A673 (cell line): ENCODE data around the gene HIGD1C. TPM values are rescaled to one million over a fixed set of nuclear protein-coding genes. Genes with fewer than 3 reads are reported as not detected.
"Not testable (repeated sequence)": the region's sequence is repeated elsewhere in the genome, so short reads cannot be mapped to it uniquely, and the experiment has no call there.

Source experiments
- Bru-seq: library from RNA; stranded (reverse); fragments of 400-500 nt; gene quantifications from one replicate; lab custom pipeline; 2021; lab: Mats Ljungman, UMichigan
- BruChase-seq, 2 experiments: library from RNA; stranded (reverse); fragments of 400-500 nt; gene quantifications; one replicate each; lab custom pipeline; 2021; lab: Mats Ljungman, UMichigan
- BruUV-seq: library from RNA; stranded (reverse); fragments of 400-500 nt; replicated peaks from 2 replicates; lab custom pipeline; 2021; lab: Mats Ljungman, UMichigan
- CTCF ChIA-PET: fragments of 300-600 bp; sonication (Branson Sonifier 250); formaldehyde crosslinking; loops from one replicate; lab custom pipeline; 2022; ENCODE audit warnings: antibody characterized with exemption; lab: Charles Lee
- POLR2A ChIA-PET: fragments of 300-600 bp; sonication (Branson Sonifier 250); formaldehyde crosslinking; loops from one replicate; lab custom pipeline; 2022; ENCODE audit warnings: antibody characterized with exemption; ENCODE audit not compliant: low non-redundant PET; lab: Charles Lee
- DNase-seq: peaks from one replicate; pipeline ENCODE4 v3.0.0-alpha.2; 2015; ENCODE audit warnings: low spot score
- H3K27ac ChIP-seq: fragments of 200-600 bp; sonication (generic); 2 replicates; pipeline ENCODE4 v1.5.1; 2016; ENCODE audit warnings: mixed run types, low read depth, mild to moderate bottlenecking, mixed read lengths, antibody characterized with exemption, low read length; ENCODE audit not compliant: poor library complexity, severe bottlenecking
- H3K27me3 ChIP-seq: fragments of 200-600 bp; sonication (generic); replicated peaks from 2 replicates; pipeline ENCODE4 v1.6.1; 2017; ENCODE audit warnings: mixed run types, low read depth, mild to moderate bottlenecking, mixed read lengths, antibody characterized with exemption, low read length; ENCODE audit not compliant: insufficient read depth, poor library complexity
- H3K36me3 ChIP-seq: fragments of 200-600 bp; sonication (generic); 2 replicates; pipeline ENCODE4 v1.6.1; 2016; ENCODE audit warnings: mixed run types, mild to moderate bottlenecking, mixed read lengths, antibody characterized with exemption, low read length; ENCODE audit not compliant: insufficient read depth, poor library complexity, severe bottlenecking
- H3K4me1 ChIP-seq: fragments of 200-600 bp; sonication (generic); 2 replicates; pipeline ENCODE4 v1.6.1; 2017; ENCODE audit warnings: mixed run types, mild to moderate bottlenecking, mixed read lengths, antibody characterized with exemption, low read length; ENCODE audit not compliant: insufficient read depth, poor library complexity, severe bottlenecking
- H3K4me3 ChIP-seq: fragments of 200-600 bp; sonication (generic); 2 replicates; pipeline ENCODE4 v1.5.1; 2016; ENCODE audit warnings: low read depth, mixed run types, mild to moderate bottlenecking, mixed read lengths, low read length; ENCODE audit not compliant: poor library complexity, severe bottlenecking
- H3K9me3 ChIP-seq: fragments of 200-600 bp; sonication (generic); 2 replicates; pipeline ENCODE4 v1.6.1; 2016; ENCODE audit warnings: mixed run types, low read depth, mild to moderate bottlenecking, mixed read lengths, antibody characterized with exemption, low read length; ENCODE audit not compliant: poor library complexity, severe bottlenecking
- CTCF ChIP-seq: fragments of 300-800, 200-600 bp; sonication (generic); conservative IDR thresholded peaks from 2 replicates; pipeline ENCODE4 v1.5.1; 2017; ENCODE audit warnings: low read depth, mild to moderate bottlenecking, antibody characterized with exemption, low read length, moderate library complexity, mixed read lengths
- EZH2 ChIP-seq: fragments of 200-600 bp; sonication (generic); IDR thresholded peaks from 2 replicates; pipeline ENCODE4 v1.6.1; 2017; ENCODE audit warnings: borderline replicate concordance, low read depth, mild to moderate bottlenecking, mixed read lengths, antibody characterized with exemption, low read length; ENCODE audit not compliant: poor library complexity, severe bottlenecking
- intact Hi-C: fragments of 100-400 bp; cut with micrococcal nuclease; formaldehyde crosslinking; loops from one replicate; pipeline ENCODE4 v1.10.0; 2022; ENCODE audit not compliant: unreplicated experiment
- long read RNA-seq: library from polyadenylated mRNA; stranded (forward); transcript quantifications from one replicate; pipeline ENCODE4 v2.0.0, GENCODE V29; 2022
- total RNA-seq: library from RNA; stranded (reverse); gene quantifications from 2 replicates; pipeline ENCODE4 v1.2.3, GENCODE V29; 2021

HIGD1C gene
- not detected in 2 replicates for total RNA-seq
- Bru-seq, nascent RNA: percentile 9 among the genes with signal in this experiment
- percentile 9 among the genes with signal in this experiment for BruChase-seq, experiment 1, labeled RNA remaining after a 2-hour chase
- not detected for BruChase-seq, experiment 2, labeled RNA remaining after a 6-hour chase
- long read RNA-seq: 0 reads

GRCh38 chr12:50952510-50952909 lies at the start of gene HIGD1C:
Gene HIGD1C (plus strand): TSS chr12:50952544. CDS start chr12:50953999, 1,455 bp downstream.
- intact Hi-C loops: no loop called here
- TF ChIP-seq EZH2: no peak
- no peak for TF ChIP-seq CTCF
- Histone ChIP-seq H3K36me3 (no peaks in the 10 kb centered on the region), H3K27me3 (no peaks in the 10 kb centered on the region), H3K9me3 (no peaks in the 10 kb centered on the region), H3K4me1 (no peaks in the 10 kb centered on the region), H3K27ac (no peak within 1 kb of the TSS), H3K4me3 (no peak within 1 kb of the TSS)
- BruUV-seq: no TSS peak
- POLR2A ChIA-PET: no interaction called here
- DNase-seq: no peak
- CTCF ChIA-PET: no interaction called here

GRCh38 chr12:50908479-50908878 lies 43.9 kb upstream of the HIGD1C start:
- intact Hi-C loops, POLR2A ChIA-PET, H3K4me3 ChIP-seq, H3K36me3 ChIP-seq, BruUV-seq, H3K27ac ChIP-seq, DNase-seq, H3K4me1 ChIP-seq, H3K27me3 ChIP-seq: not testable (repeated sequence)
- peaks cover 22% of the 10 kb centered on the region for H3K9me3 ChIP-seq
- CTCF ChIA-PET: interaction anchor here (0.6 kb wide), 1 partner anchor 83 kb away, joined by 4 read pairs; no protein-coding TSS in a partner anchor

- DNase-seq, H3K4me1 ChIP-seq, H3K27ac ChIP-seq, H3K4me3 ChIP-seq, H3K27me3 ChIP-seq, intact Hi-C loops, BruUV-seq, H3K36me3 ChIP-seq, POLR2A ChIA-PET, CTCF ChIA-PET: not testable (repeated sequence)
- peaks cover 44% of the 10 kb centered on the region for H3K9me3 ChIP-seq
These were observed 40.0 kb upstream of the HIGD1C start for GRCh38 chr12:50912361-50912760.

- CTCF ChIA-PET: no interaction called here
These were observed 39.1 kb upstream of the HIGD1C start for GRCh38 chr12:50913224-50913623.

More at GRCh38 chr12:50913224-50913623, 39.1 kb upstream of the HIGD1C start:
- H3K27me3 ChIP-seq: no peaks in the 10 kb centered on the region
- no peak overlapping the region for H3K4me3 ChIP-seq
- no peaks in the 10 kb centered on the region for H3K4me1 ChIP-seq
- no peak overlapping the region for H3K27ac ChIP-seq
- H3K36me3 ChIP-seq: no peaks in the 10 kb centered on the region
- no peak for DNase-seq
- intact Hi-C loops: no loop called here
- TF ChIP-seq CTCF (no peak), EZH2 (no peak)
- no TSS peak for BruUV-seq
- H3K9me3 ChIP-seq: peaks cover 44% of the 10 kb centered on the region
- POLR2A ChIA-PET: no interaction called here
